Transverse colon (tissue), 3 donors: ENCODE results near the gene PLEKHG4B.
"Not testable (repeated sequence)": the region's sequence is repeated elsewhere in the genome, so short reads cannot be mapped to it uniquely, and the experiment has no call there.

ENCODE experiments used
- POLR2A ChIP-seq: fragments of 450-650 bp; IDR thresholded peaks from one replicate; pipeline ENCODE4 v1.6.1; 2016; ENCODE audit warnings: antibody characterized with exemption, mild to moderate bottlenecking, moderate library complexity
- TF ChIP-seq, protein P1 (sequence below), 5 experiments: fragments of 200-600 bp in 3 of 5; fragments of 450-650 bp in 2 of 5; sonication (generic) in 3 of 5; IDR thresholded peaks; 1 replicate in 2 of 5; 2 replicates in 3 of 5; pipeline ENCODE4 v1.5.1; 2016 to 2017; ENCODE audit warnings: antibody characterized with exemption in 5 of 5, inconsistent platforms in 3 of 5, mild to moderate bottlenecking in 2 of 5, moderate library complexity in 1 of 5

DNA sequence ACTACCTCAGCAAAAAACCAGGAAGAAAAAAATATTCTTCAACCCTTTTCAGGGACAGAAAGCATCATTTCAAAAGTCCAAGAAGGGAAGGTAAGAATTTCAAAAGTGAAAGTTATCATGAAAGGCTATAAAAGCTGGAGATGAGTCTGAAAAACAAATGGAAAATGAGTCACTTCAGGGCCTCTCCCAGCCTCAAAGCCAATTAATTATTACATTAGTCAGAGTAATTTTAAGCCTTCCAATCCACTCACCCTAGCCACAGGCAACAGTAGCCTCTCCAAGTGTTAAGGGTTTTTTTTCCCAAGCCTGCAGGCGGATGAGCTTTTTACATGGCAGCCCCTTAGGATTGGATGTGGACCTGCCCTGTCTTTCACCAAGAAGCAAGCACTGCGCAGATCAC lies 123.3 kb downstream of the PLEKHG4B start:
- TF ChIP-seq, protein P1, sequence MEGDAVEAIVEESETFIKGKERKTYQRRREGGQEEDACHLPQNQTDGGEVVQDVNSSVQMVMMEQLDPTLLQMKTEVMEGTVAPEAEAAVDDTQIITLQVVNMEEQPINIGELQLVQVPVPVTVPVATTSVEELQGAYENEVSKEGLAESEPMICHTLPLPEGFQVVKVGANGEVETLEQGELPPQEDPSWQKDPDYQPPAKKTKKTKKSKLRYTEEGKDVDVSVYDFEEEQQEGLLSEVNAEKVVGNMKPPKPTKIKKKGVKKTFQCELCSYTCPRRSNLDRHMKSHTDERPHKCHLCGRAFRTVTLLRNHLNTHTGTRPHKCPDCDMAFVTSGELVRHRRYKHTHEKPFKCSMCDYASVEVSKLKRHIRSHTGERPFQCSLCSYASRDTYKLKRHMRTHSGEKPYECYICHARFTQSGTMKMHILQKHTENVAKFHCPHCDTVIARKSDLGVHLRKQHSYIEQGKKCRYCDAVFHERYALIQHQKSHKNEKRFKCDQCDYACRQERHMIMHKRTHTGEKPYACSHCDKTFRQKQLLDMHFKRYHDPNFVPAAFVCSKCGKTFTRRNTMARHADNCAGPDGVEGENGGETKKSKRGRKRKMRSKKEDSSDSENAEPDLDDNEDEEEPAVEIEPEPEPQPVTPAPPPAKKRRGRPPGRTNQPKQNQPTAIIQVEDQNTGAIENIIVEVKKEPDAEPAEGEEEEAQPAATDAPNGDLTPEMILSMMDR (IDR thresholded peaks at IDR 0.05): not testable (repeated sequence)
- not testable (repeated sequence) for TF ChIP-seq POLR2A
